GM18861 (cell line): Measurements from ENCODE around the gene TNRC6A.

ENCODE experiments used
- ATAC-seq: cut with Tn5 transposase; IDR thresholded peaks from one replicate; pipeline ENCODE4 v1.9.1; 2021; ENCODE audit not compliant: unreplicated experiment

TNRC6A gene

GRCh38 chr16:24755201-24755874, 25.9 kb downstream of the TNRC6A start:
- ATAC-seq, result no peak

GRCh38 chr16:24758373-24758772, 28.9 kb downstream of the TNRC6A start:
- ATAC-seq, result no peak

- ATAC-seq, result no peak
These were observed 29.6 kb downstream of the TNRC6A start for GRCh38 chr16:24759006-24759405.

GRCh38 chr16:24761526-24761925, 32.1 kb downstream of the TNRC6A start:
- ATAC-seq, result no peak

GRCh38 chr16:24764916-24765315, 35.5 kb downstream of the TNRC6A start:
- no peak for ATAC-seq

GRCh38 chr16:24766057-24766456, 36.6 kb downstream of the TNRC6A start:
- no peak for ATAC-seq

GRCh38 chr16:24769806-24770205, 40.4 kb downstream of the TNRC6A start:
- no peak for ATAC-seq

GRCh38 chr16:24771132-24771778, 41.8 kb downstream of the TNRC6A start:
- ATAC-seq, result no peak

- ATAC-seq, result no peak
These were observed 42.3 kb downstream of the TNRC6A start for GRCh38 chr16:24771779-24772157.

GRCh38 chr16:24773771-24774427, 44.4 kb downstream of the TNRC6A start:
- no peak for ATAC-seq

GRCh38 chr16:24774510-24774909, 45.1 kb downstream of the TNRC6A start:
- no peak for ATAC-seq

- ATAC-seq, result no peak
These were observed 46.0 kb downstream of the TNRC6A start for GRCh38 chr16:24775455-24775854.

- no peak for ATAC-seq
These were observed 47.2 kb downstream of the TNRC6A start for GRCh38 chr16:24776501-24777220.

- no peak for ATAC-seq
These were observed 49.2 kb downstream of the TNRC6A start for GRCh38 chr16:24778671-24779070.

- no peak for ATAC-seq
These were observed 51.8 kb downstream of the TNRC6A start for GRCh38 chr16:24781256-24781655.

GRCh38 chr16:24784121-24784520, 54.7 kb downstream of the TNRC6A start:
- no peak for ATAC-seq

GRCh38 chr16:24789881-24790280, 60.4 kb downstream of the TNRC6A start:
- no peak for ATAC-seq

- no peak for ATAC-seq
These were observed 71.1 kb downstream of the TNRC6A start for GRCh38 chr16:24800586-24800985.

- ATAC-seq, result no peak
These were observed 72.4 kb downstream of the TNRC6A start for GRCh38 chr16:24801761-24802302.

- no peak for ATAC-seq
These were observed 76.0 kb downstream of the TNRC6A start for GRCh38 chr16:24805484-24805883.

GRCh38 chr16:24807301-24807700, 77.8 kb downstream of the TNRC6A start:
- ATAC-seq, result no peak
